OCI-LY7 (cell line): ENCODE measurements around the gene COL15A1.

Source experiments
- EZH2phosphoT487 ChIP-seq: fragments of 200-600 bp; sonication (generic); IDR thresholded peaks from 2 replicates; pipeline ENCODE4 v1.6.1; 2018; ENCODE audit warnings: low read depth, borderline replicate concordance, mild to moderate bottlenecking, mixed run types, antibody characterized with exemption, low read length, moderate library complexity, mixed read lengths
- TF ChIP-seq, protein P1 (sequence below): fragments of 200-600 bp; sonication (generic); conservative IDR thresholded peaks from 2 replicates; pipeline ENCODE4 v1.5.1; 2014; ENCODE audit warnings: mild to moderate bottlenecking, antibody characterized with exemption, low read length, moderate library complexity, mixed read lengths

GRCh38 chr9:98896632-98897031 lies 47.1 kb upstream of the COL15A1 start:
- TF ChIP-seq, protein P1, sequence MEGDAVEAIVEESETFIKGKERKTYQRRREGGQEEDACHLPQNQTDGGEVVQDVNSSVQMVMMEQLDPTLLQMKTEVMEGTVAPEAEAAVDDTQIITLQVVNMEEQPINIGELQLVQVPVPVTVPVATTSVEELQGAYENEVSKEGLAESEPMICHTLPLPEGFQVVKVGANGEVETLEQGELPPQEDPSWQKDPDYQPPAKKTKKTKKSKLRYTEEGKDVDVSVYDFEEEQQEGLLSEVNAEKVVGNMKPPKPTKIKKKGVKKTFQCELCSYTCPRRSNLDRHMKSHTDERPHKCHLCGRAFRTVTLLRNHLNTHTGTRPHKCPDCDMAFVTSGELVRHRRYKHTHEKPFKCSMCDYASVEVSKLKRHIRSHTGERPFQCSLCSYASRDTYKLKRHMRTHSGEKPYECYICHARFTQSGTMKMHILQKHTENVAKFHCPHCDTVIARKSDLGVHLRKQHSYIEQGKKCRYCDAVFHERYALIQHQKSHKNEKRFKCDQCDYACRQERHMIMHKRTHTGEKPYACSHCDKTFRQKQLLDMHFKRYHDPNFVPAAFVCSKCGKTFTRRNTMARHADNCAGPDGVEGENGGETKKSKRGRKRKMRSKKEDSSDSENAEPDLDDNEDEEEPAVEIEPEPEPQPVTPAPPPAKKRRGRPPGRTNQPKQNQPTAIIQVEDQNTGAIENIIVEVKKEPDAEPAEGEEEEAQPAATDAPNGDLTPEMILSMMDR: no peak
- TF ChIP-seq EZH2phosphoT487: no peak
